Ishikawa (cell line): Measurements from ENCODE around the gene SLC35C1.
A peak's percentile ranks its signal among the peaks of the same experiment; 100 is the strongest.

Experiments
- CEBPB ChIP-seq: IDR thresholded peaks from 2 replicates; pipeline ENCODE4 v1.6.1; 2012
- CREB1 ChIP-seq: IDR thresholded peaks from 2 replicates; pipeline ENCODE4 v1.6.1; 2012; ENCODE audit warnings: low read depth
- EGR1 ChIP-seq: IDR thresholded peaks from 2 replicates; pipeline ENCODE4 v1.6.1; 2012
- EP300 ChIP-seq: IDR thresholded peaks from 2 replicates; pipeline ENCODE4 v1.6.1; 2012; ENCODE audit warnings: borderline replicate concordance
- FOXM1 ChIP-seq: IDR thresholded peaks from 2 replicates; pipeline ENCODE4 v1.6.1; 2012; ENCODE audit warnings: low read depth, borderline replicate concordance
- NFIC ChIP-seq: IDR thresholded peaks from 2 replicates; pipeline ENCODE4 v1.6.1; 2012
- RAD21 ChIP-seq: IDR thresholded peaks from 2 replicates; pipeline ENCODE4 v1.6.1; 2012; ENCODE audit warnings: low read depth
- TAF1 ChIP-seq: IDR thresholded peaks from 2 replicates; pipeline ENCODE4 v1.6.1; 2012; ENCODE audit warnings: low read depth, mild to moderate bottlenecking
- TCF12 ChIP-seq: IDR thresholded peaks from 2 replicates; pipeline ENCODE4 v1.6.1; 2012; ENCODE audit warnings: low read depth
- TEAD4 ChIP-seq: IDR thresholded peaks from 2 replicates; pipeline ENCODE4 v1.6.1; 2012
- USF1 ChIP-seq: IDR thresholded peaks from 2 replicates; pipeline ENCODE4 v1.6.1; 2012
- YY1 ChIP-seq: IDR thresholded peaks from 2 replicates; pipeline ENCODE4 v1.6.1; 2012; ENCODE audit warnings: low read depth
- ZBTB7A ChIP-seq: IDR thresholded peaks from 2 replicates; pipeline ENCODE4 v1.6.1; 2012; ENCODE audit warnings: low read depth
- TF ChIP-seq, protein P1 (sequence below): IDR thresholded peaks from 2 replicates; pipeline ENCODE4 v1.6.1; 2012
- TF ChIP-seq, protein P2 (sequence below): IDR thresholded peaks from 2 replicates; pipeline ENCODE4 v1.6.1; 2012; ENCODE audit warnings: low read depth, mild to moderate bottlenecking

Gene SLC35C1

DNA sequence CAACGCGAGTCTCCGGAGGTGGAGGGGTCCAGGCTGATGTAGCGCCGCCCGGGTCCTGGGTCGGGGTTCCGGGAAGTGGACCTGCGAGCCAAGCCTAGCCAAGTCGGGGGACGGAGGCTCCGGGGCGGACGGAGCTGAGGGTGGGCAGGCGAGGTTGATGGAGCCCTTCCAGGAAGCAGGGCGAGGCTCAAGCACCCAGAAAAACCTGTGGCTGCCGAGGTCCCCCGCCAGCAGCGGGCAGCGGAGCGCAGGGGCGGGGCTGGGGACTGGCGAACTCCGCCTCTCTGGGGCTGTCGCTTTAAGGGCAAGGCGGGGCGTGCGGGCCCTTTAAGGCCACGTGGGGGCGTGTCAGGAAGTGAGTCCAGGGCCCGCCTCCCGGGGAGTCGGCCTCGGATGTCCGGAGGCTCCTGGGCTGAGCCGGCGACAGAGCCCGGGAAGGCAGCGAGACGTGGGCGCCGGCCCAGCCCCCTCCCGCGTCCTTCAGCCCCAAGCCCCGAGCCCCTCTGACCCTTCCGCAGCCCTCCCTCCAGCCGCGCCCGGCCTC is at the start of gene SLC35C1:
TSS of gene SLC35C1 (plus strand) at position 389 of the 544 bp plus-strand sequence. CDS start 653 bp downstream, outside the sequence.
- TF ChIP-seq TAF1 (no peak; the same call in 1 of the 2 replicates), FOXM1 (no peak), TCF12 (no peak), CEBPB (no peak), ZBTB7A (0 out of 2 replicates have a peak, but pooled peaks have one; percentile 4), USF1 (peak; percentile 79)
- TF ChIP-seq, protein P1, sequence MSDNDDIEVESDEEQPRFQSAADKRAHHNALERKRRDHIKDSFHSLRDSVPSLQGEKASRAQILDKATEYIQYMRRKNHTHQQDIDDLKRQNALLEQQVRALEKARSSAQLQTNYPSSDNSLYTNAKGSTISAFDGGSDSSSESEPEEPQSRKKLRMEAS = peak; percentile 75; the same call in 1 of the 2 replicates

DNA sequence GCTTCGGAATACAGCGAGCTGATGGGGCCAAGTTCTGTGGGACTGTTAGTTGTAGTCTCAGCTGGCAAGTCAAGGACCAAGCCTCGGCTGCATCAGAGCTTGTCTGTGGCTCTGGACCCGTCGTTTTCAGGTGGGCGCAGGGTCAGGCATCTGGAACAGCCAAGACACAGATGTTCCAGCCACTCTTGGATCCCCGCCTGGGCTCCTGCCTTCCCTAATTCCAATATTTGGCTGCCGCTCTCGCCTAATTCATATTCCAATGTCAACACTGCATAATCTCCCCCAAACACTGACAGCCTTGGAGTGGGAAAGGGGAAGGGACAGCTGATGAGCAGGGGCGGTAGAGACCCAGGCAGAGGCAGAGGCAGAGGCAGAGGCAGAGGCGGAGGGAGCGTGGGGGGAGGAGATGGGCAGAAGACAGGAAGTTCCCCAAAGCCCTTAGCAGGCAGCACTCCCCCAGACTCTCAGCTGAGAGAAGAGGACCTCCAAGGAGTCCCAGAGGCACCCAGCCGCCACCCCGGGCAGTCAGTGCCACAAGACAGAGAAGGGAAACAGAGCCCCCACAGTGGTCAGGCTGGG is 49.6 kb upstream of the SLC35C1 start:
- TF ChIP-seq CEBPB (no peak), RAD21 (no peak), NFIC (no peak), TEAD4 (no peak), EP300 (no peak), TAF1 (no peak), ZBTB7A (no peak), YY1 (no peak), FOXM1 (no peak)
- TF ChIP-seq, protein P1 = no peak

GRCh38 chr11:45756384-45757010 is 48.5 kb upstream of the SLC35C1 start:
- TF ChIP-seq EP300 (no peak), RAD21 (no peak), TEAD4 (no peak), EGR1 (no peak), CEBPB (no peak), TCF12 (no peak), CREB1 (no peak), FOXM1 (no peak), USF1 (no peak), YY1 (no peak)
- TF ChIP-seq, protein P1 = no peak
- TF ChIP-seq, protein P2, sequence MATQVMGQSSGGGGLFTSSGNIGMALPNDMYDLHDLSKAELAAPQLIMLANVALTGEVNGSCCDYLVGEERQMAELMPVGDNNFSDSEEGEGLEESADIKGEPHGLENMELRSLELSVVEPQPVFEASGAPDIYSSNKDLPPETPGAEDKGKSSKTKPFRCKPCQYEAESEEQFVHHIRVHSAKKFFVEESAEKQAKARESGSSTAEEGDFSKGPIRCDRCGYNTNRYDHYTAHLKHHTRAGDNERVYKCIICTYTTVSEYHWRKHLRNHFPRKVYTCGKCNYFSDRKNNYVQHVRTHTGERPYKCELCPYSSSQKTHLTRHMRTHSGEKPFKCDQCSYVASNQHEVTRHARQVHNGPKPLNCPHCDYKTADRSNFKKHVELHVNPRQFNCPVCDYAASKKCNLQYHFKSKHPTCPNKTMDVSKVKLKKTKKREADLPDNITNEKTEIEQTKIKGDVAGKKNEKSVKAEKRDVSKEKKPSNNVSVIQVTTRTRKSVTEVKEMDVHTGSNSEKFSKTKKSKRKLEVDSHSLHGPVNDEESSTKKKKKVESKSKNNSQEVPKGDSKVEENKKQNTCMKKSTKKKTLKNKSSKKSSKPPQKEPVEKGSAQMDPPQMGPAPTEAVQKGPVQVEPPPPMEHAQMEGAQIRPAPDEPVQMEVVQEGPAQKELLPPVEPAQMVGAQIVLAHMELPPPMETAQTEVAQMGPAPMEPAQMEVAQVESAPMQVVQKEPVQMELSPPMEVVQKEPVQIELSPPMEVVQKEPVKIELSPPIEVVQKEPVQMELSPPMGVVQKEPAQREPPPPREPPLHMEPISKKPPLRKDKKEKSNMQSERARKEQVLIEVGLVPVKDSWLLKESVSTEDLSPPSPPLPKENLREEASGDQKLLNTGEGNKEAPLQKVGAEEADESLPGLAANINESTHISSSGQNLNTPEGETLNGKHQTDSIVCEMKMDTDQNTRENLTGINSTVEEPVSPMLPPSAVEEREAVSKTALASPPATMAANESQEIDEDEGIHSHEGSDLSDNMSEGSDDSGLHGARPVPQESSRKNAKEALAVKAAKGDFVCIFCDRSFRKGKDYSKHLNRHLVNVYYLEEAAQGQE = no peak

- TF ChIP-seq CREB1 (no peak), NFIC (no peak), EGR1 (no peak), YY1 (no peak), USF1 (no peak), RAD21 (no peak), EP300 (no peak), FOXM1 (no peak), CEBPB (no peak), TCF12 (no peak), TAF1 (no peak), ZBTB7A (no peak), TEAD4 (no peak)
- TF ChIP-seq, protein P2 = no peak
- TF ChIP-seq, protein P1 = no peak
Measured at GRCh38 chr11:45757672-45758071, 47.3 kb upstream of the SLC35C1 start.
